NCI-H1105 treated with DMSO at 0.1 percent for 48 hours (cell line): ENCODE results near the gene EIF2D.

Experiments used
- DNase-seq: peaks from one replicate; lab custom pipeline; 2025; lab: John Stamatoyannopoulos, UW

EIF2D gene

GRCh38 chr1:206569556-206569955 lies 42.7 kb downstream of the EIF2D start:
- no peak for DNase-seq

DNA sequence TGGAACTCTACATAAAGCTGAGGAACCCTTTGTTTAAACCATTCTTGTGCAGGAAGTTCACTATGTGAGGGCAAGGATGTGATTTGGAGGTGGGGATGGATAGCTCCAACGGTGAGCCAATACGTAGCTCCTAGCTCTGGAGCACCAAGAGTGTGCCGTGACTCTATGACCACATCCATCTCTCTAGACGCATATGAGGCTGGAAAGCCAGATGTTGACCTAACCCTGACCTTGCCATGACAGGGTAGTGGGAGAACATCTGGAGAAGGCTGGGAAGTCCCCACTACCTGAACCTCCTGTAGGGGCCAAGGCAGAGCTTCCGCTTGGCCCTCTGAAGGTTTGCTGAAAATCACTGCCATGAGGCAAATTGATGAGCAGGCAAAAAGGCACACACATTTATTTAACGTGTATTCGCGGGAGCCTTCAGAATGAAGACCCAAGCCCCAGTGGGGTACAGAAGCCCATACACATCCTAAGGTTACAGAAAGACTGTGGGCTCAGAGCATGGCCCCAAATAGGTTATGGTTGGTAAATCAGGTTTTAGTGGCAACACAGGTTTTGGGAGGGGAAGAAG lies 43.4 kb downstream of the EIF2D start:
- no peak for DNase-seq

DNA sequence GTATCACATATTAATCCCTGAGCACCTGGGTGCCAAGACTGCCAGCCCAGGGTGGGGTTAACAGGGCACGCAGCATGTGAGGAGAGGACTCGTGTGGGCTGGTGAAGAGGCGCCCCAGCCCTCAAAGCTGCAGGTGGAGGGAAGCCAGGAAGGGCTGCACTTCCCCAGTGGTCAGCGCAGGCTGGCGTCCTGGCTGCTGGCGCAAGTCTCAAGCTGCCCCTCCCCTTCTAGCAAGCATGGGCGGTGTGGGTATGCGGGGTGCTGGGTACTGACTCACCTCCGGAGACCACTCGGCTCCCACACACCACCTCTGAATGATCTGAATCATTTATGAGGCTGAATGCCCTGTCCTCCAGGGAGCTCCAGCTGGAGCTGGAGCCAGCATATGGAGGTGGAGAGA lies 44.0 kb downstream of the EIF2D start:
- no peak for DNase-seq

- peak; percentile 66 for DNase-seq
Measured at GRCh38 chr1:206566999-206567398, 45.3 kb downstream of the EIF2D start.

DNA sequence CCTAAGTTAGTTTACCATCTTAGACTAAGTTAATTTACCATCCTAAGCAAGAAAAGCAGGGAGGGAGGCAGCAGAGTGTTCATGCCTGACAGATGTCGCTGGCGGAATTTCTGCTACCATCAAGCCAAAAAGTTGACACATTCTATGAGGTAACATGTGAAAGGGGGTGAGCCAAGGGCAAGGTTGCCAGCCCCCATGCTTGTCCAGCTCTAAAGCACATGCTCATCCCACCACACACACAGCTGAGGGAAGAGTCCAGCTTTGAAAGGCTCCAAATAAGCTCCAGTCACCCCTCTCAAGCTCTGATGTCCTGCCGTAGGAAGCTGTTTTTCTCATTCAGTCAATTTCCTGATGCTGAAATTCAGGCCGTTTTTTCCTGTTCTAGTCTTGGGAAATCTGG lies 46.3 kb downstream of the EIF2D start:
- DNase-seq, result no peak

- no peak for DNase-seq
Measured at GRCh38 chr1:206563367-206564207, 48.7 kb downstream of the EIF2D start.

DNA sequence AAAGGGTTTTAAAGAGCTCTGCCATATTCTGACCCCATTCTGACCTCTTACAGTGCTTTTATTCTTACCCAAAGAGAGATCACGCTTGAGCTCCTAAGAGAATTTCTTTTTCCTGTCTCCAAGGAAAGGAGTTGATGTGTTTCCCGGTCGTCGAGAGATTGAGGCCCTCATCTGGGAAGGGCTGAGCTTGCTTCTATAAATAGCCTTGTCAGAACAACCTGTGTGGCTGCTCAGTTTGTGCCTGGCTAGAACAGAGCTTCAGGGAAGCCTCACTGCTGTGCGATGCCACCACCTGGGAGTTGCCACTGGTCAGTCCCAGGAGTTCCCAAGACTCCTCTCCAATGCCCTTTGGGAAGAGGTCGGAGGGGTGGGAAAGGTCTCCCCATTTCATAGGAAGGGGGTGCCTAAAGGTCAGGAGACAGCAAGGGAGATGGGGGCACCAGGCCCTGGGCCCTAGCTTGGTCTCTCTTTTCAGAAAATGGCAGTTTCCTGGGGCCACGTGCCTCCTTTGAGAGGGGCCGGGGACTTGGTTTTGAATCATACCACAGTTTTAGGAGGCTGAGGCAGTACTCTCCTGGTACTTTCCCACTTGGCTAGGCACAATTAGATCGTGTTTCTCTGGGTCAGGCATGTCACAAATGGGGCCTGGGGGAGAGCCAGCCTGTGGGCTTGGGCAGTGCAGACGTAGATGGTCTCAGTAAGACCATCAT lies 52.1 kb downstream of the EIF2D start:
- DNase-seq, result no peak

GRCh38 chr1:206559672-206559995 lies 52.6 kb downstream of the EIF2D start:
- no peak for DNase-seq

- DNase-seq, result no peak
Measured at GRCh38 chr1:206558794-206559671, 53.2 kb downstream of the EIF2D start.

GRCh38 chr1:206557636-206558473 lies 54.4 kb downstream of the EIF2D start:
- DNase-seq, result peak; percentile 74

- DNase-seq, result peak; percentile 46
Measured at GRCh38 chr1:206556750-206557635, 55.3 kb downstream of the EIF2D start.

DNA sequence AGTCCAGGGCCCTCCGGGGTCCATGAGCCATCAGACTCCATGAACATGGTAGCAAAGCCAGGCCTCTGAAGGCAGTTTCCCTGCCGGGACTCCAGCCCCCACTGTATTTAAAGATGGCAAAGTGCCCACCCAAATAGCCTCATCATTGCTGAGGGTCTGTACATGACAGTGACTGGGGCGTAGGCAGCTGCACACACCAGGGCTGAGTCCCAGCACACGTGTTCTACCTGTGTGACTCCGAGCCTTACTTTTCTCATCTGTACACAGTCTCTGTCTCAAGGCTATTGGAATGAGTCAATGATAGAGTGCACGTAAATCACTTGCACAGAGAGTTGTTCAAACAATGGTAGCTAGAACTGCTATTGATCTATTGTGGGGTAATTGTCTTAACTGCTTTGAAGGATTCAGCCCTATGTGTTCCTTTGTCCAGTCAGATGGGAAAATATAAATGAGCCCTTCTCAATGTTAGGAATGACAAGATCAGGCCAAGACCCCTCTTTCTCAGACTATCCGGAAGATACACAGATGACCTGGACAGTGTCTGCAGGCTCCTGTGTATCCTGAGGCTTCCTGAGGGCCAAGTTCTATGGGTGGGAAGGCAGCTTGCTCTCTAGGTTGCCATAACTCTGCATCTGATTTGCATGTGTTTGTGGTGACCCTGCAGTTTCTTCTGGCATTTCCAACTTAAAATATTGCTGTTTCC lies 56.1 kb downstream of the EIF2D start:
- no peak for DNase-seq

GRCh38 chr1:206555473-206555935 lies 56.8 kb downstream of the EIF2D start:
- DNase-seq, result no peak

GRCh38 chr1:206554701-206555472 lies 57.4 kb downstream of the EIF2D start:
- DNase-seq, result no peak

- no peak for DNase-seq
Measured at GRCh38 chr1:206554211-206554610, 58.1 kb downstream of the EIF2D start.

DNA sequence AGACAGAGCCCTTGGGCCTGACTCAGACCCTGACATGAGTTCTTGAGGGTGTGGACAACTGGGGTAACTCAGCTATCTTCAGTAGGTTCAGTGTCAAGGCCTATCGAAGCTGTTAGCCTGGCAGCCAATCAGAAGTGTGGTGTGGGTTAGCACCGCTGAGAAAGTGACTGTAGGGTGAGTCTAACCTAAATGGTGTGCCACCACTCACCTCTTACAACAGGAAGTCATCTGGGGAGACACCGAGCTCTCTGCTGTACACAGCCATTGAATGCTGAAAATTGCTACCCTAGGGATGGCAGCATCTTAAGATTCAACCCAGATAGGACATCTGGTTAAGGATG lies 60.3 kb downstream of the EIF2D start:
- DNase-seq, result no peak

DNA sequence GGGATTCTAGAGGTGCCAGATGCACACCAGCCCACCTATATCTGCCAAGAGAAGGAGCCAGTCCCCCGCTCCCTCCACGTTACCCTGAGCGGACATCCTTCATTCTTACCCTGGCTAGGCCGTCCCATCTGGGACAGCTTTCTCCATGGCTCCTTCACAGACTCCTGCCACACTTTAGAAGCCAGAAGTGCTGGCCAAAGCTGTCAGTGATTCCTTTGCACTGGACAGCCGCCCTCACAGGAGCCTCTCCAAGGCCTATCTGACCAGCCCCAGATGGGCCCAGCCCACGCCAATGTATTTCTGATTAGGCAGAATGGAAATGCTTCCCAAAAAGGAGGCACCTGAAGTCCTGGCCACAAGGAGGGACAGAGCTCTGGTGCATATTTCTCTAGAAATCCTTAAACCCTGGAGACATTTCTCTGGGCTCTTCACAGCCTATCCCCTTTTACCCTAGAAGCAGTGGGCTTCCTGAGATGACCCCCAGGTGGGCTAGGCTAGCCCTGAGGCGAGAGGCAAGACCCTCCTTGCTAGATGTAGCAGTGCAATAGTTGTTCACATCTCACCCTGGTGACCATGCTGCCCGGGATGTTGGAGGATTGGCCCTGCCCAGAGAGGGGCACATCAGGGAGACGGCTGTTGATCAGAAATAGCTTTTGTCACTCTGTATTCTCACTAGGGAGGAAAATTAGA lies 60.8 kb downstream of the EIF2D start:
- DNase-seq, result no peak

DNA sequence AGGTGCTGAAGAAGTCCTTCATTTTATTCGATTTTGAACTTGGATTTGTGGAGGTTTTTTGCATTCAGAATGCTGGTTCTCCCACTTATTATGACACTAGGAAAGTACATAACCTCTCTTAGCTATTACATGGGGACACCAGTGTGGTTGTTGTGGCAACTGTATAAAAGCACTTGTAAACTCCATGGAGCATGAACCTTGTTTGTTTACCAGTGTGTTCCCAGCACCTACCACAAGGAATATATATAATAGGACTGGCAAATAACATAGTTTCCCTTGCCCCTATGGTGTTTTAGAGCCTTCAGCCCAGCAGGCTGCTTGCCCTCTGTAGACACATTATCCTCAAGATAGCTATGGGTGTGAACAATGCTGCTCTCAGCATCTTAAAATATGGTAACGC lies 61.8 kb downstream of the EIF2D start:
- peak; percentile 77 for DNase-seq
